ENCODE measurements around the gene SFRP4. TPM values are rescaled to one million over a fixed set of nuclear protein-coding genes. Genes with fewer than 3 reads are reported as not detected.

SFRP4 gene
- total and polyA plus RNA-seq, 10 of the 15 experiments (the other 5 are each of a cell fraction or from before 2014, with no cell fraction given): 0.02 to 0.15 (median 0.14) TPM; not detected in 7

DNA sequence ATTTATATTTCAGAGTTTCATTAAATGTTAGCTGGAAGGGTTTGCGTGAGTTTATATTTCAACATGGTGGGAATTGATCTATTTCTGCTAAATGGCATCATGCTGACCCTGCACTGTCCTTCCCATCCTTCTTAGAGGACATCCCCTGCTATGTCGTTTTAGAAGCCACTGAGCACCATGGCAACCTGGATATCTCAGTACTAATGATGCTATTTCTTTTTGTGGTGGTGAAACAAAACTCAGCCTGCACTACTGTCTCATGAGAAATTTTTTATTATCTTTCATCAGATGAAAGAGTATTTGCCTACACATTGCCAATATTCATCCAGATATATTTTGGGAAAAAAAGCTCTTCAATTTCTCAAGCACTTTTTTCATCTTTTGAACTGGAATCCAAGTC lies 15.9 kb upstream of the SFRP4 start:
- in situ Hi-C loops (cut with MboI): no loop called here
- 69% methylated on average over 2 of the region's 2 CpGs for WGBS (ENCODE audit: insufficient coverage, insufficient replicate concordance, low lambda C conversion rate, missing lambda C conversion rate)
- TF ChIP-seq NFXL1 (IDR thresholded peaks at IDR 0.05; ENCODE audit: borderline replicate concordance) (no peak), SPI1 (IDR thresholded peaks at IDR 0.05; ENCODE audit: borderline replicate concordance, insufficient read depth, low read depth, low read length) (no peak), ESRRA (IDR thresholded peaks at IDR 0.05; ENCODE audit: low read length) (no peak), ZNF384 (IDR thresholded peaks at IDR 0.05; ENCODE audit: borderline replicate concordance, low read depth, low read length) (no peak), ZNF217 (IDR thresholded peaks at IDR 0.05) (no peak), TCF7 (IDR thresholded peaks at IDR 0.05; ENCODE audit: borderline replicate concordance) (no peak), NBN (IDR thresholded peaks at IDR 0.05) (no peak), TCF12 (IDR thresholded peaks at IDR 0.05; ENCODE audit: low read depth, low read length) (no peak), SREBF2 (IDR thresholded peaks at IDR 0.05; ENCODE audit: low read length) (no peak), YBX1 (IDR thresholded peaks at IDR 0.05) (no peak)
- TF ChIP-seq, protein P1, sequence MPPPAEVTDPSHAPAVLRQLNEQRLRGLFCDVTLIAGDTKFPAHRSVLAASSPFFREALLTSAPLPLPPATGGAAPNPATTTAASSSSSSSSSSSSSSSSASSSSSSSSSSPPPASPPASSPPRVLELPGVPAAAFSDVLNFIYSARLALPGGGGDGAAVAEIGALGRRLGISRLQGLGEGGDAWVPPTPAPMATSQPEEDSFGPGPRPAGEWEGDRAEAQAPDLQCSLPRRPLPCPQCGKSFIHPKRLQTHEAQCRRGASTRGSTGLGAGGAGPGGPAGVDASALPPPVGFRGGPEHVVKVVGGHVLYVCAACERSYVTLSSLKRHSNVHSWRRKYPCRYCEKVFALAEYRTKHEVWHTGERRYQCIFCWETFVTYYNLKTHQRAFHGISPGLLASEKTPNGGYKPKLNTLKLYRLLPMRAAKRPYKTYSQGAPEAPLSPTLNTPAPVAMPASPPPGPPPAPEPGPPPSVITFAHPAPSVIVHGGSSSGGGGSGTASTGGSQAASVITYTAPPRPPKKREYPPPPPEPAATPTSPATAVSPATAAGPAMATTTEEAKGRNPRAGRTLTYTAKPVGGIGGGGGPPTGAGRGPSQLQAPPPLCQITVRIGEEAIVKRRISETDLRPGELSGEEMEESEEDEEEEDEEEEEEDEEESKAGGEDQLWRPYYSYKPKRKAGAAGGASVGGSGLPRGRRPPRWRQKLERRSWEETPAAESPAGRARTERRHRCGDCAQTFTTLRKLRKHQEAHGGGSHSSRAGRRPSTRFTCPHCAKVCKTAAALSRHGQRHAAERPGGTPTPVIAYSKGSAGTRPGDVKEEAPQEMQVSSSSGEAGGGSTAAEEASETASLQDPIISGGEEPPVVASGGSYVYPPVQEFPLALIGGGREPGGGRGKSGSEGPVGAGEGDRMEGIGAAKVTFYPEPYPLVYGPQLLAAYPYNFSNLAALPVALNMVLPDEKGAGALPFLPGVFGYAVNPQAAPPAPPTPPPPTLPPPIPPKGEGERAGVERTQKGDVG (CRISPR knock-in tag; IDR thresholded peaks at IDR 0.05): no peak
- TF ChIP-seq, protein P2, sequence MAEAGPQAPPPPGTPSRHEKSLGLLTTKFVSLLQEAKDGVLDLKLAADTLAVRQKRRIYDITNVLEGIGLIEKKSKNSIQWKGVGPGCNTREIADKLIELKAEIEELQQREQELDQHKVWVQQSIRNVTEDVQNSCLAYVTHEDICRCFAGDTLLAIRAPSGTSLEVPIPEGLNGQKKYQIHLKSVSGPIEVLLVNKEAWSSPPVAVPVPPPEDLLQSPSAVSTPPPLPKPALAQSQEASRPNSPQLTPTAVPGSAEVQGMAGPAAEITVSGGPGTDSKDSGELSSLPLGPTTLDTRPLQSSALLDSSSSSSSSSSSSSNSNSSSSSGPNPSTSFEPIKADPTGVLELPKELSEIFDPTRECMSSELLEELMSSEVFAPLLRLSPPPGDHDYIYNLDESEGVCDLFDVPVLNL (IDR thresholded peaks at IDR 0.05; ENCODE audit: low read depth, low read length): no peak
- TF ChIP-seq, protein P3, sequence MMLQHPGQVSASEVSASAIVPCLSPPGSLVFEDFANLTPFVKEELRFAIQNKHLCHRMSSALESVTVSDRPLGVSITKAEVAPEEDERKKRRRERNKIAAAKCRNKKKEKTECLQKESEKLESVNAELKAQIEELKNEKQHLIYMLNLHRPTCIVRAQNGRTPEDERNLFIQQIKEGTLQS (IDR thresholded peaks at IDR 0.05; ENCODE audit: borderline replicate concordance, extremely low read depth, low read depth, low read length): no peak
- TF ChIP-seq, protein P4, sequence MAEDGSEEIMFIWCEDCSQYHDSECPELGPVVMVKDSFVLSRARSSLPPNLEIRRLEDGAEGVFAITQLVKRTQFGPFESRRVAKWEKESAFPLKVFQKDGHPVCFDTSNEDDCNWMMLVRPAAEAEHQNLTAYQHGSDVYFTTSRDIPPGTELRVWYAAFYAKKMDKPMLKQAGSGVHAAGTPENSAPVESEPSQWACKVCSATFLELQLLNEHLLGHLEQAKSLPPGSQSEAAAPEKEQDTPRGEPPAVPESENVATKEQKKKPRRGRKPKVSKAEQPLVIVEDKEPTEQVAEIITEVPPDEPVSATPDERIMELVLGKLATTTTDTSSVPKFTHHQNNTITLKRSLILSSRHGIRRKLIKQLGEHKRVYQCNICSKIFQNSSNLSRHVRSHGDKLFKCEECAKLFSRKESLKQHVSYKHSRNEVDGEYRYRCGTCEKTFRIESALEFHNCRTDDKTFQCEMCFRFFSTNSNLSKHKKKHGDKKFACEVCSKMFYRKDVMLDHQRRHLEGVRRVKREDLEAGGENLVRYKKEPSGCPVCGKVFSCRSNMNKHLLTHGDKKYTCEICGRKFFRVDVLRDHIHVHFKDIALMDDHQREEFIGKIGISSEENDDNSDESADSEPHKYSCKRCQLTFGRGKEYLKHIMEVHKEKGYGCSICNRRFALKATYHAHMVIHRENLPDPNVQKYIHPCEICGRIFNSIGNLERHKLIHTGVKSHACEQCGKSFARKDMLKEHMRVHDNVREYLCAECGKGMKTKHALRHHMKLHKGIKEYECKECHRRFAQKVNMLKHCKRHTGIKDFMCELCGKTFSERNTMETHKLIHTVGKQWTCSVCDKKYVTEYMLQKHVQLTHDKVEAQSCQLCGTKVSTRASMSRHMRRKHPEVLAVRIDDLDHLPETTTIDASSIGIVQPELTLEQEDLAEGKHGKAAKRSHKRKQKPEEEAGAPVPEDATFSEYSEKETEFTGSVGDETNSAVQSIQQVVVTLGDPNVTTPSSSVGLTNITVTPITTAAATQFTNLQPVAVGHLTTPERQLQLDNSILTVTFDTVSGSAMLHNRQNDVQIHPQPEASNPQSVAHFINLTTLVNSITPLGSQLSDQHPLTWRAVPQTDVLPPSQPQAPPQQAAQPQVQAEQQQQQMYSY (CRISPR knock-in tag; IDR thresholded peaks at IDR 0.05): no peak

More for the DNA sequence above, 15.9 kb upstream of the SFRP4 start:
- no TSS peak for BruUV-seq (replicated peaks)
- ChIA-PET POLR2A (no interaction called here), RAD21 (ENCODE audit: unreplicated experiment) (no interaction called here), SMC1A (ENCODE audit: uncharacterized antibody, unreplicated experiment) (interaction anchor here (1.0 to 2.4 kb wide), 4 partner anchors 9 to 72 kb away, joined by 4 to 9 read pairs (median 6); no protein-coding TSS in a partner anchor), CTCF (interaction anchor here (1.2 to 5.2 kb wide), 3 partner anchors 11 to 16 kb away, joined by 3 to 27 read pairs (median 8); partner anchors contain the start of genes EPDR1 and SFRP4)
- DNase-seq (ENCODE audit: low read depth, low spot score) (no peak), FAIRE-seq (no peak), ATAC-seq (0 out of 3 replicates have a peak, but pooled peaks have one; percentile 34)
- no peak overlapping the region for H3K27ac ChIP-seq (ENCODE audit: control insufficient read depth, insufficient read depth)
- no peak overlapping the region for H2AFZ ChIP-seq (ENCODE audit: control insufficient read depth, low read depth, low read length)
- H3K9me3 ChIP-seq (replicated peaks; ENCODE audit: control insufficient read depth, insufficient read depth, low read length): no peaks in the 10 kb centered on the region; the same call in 2 of the 3 replicates
- H3K27me3 ChIP-seq (replicated peaks in 1 of 2; ENCODE audit: control insufficient read depth in 2 of 2, insufficient read depth in 2 of 2, low read length in 1 of 2): no peaks in the 10 kb centered on the region
- no peak overlapping the region for H3K4me3 ChIP-seq
- no peaks in the 10 kb centered on the region for H4K20me1 ChIP-seq (ENCODE audit: control insufficient read depth, insufficient read depth)
- no peak overlapping the region for H3K9ac ChIP-seq (ENCODE audit: control insufficient read depth, insufficient read depth, low read length)
- no peaks in the 10 kb centered on the region for H3K79me2 ChIP-seq (ENCODE audit: control insufficient read depth, insufficient read depth, low read length)
- H3K36me3 ChIP-seq (ENCODE audit: control insufficient read depth in 2 of 2, insufficient read depth in 2 of 2, low read length in 1 of 2): no peaks in the 10 kb centered on the region
- H3K4me2 ChIP-seq (ENCODE audit: control insufficient read depth, insufficient read depth): no peak overlapping the region
- intact Hi-C loops (cut with micrococcal nuclease; ENCODE audit: unreplicated experiment): no loop called here
- no peaks in the 10 kb centered on the region for H3K4me1 ChIP-seq (ENCODE audit: control insufficient read depth, insufficient read depth, low read length)

All from GM12878 (cell line).